Cardiac muscle cell (in vitro differentiated cells and primary cell): ENCODE measurements around the gene CCL21. TPM values are rescaled to one million over a fixed set of nuclear protein-coding genes. Genes with fewer than 3 reads are reported as not detected.

ENCODE experiments used
- DNase-seq, 2 donors: peaks; one replicate each; pipeline versions ENCODE4 v3.0.0 to v3.0.0-alpha.2; 2010 to 2017; ENCODE audit warnings: low read depth in 1 of 2, low spot score in 1 of 2
- H3K27ac ChIP-seq: fragments of 200-600 bp; sonication (generic); 2 replicates; pipeline ENCODE4 v1.5.1; 2016
- H3K27me3 ChIP-seq: fragments of 200-600 bp; sonication (generic); 2 replicates; pipeline ENCODE4 v1.6.0; 2016; ENCODE audit warnings: control low read depth
- H3K36me3 ChIP-seq: fragments of 200-600 bp; sonication (generic); 2 replicates; pipeline ENCODE4 v1.5.1; 2016; ENCODE audit warnings: control low read depth
- H3K4me1 ChIP-seq: fragments of 200-600 bp; sonication (generic); 2 replicates; pipeline ENCODE4 v1.8.1; 2017; ENCODE audit warnings: low read depth, mild to moderate bottlenecking, mixed run types
- H3K4me3 ChIP-seq: fragments of 200-600 bp; sonication (generic); 2 replicates; pipeline ENCODE4 v1.5.1; 2016; ENCODE audit warnings: mild to moderate bottlenecking
- H3K9me3 ChIP-seq: fragments of 200-600 bp; sonication (generic); 2 replicates; pipeline ENCODE4 v1.5.1; 2017; ENCODE audit warnings: low read depth, mild to moderate bottlenecking, control low read depth
- polyA plus RNA-seq: library from polyadenylated mRNA; unstranded; fragments of >200 nt; fragmentation: Nextera tagmentation; extraction: Ambion mirVana; gene quantifications from 2 replicates; pipeline ENCODE4 v1.2.1, GENCODE V29; 2016
- total RNA-seq: library from RNA; depleted of rRNA; stranded (reverse); fragments of >200 nt; gene quantifications from 2 replicates; pipeline ENCODE4 v1.2.3, GENCODE V29; 2016
- TF ChIP-seq, protein P1 (sequence below): IDR thresholded peaks from 2 replicates; pipeline ENCODE4 v1.5.1; 2012; ENCODE audit warnings: low read depth, mild to moderate bottlenecking, low read length

Gene CCL21
- total and polyA plus RNA-seq, 2 experiments from 2014 or later = 2.2 to 8.2 TPM

DNA sequence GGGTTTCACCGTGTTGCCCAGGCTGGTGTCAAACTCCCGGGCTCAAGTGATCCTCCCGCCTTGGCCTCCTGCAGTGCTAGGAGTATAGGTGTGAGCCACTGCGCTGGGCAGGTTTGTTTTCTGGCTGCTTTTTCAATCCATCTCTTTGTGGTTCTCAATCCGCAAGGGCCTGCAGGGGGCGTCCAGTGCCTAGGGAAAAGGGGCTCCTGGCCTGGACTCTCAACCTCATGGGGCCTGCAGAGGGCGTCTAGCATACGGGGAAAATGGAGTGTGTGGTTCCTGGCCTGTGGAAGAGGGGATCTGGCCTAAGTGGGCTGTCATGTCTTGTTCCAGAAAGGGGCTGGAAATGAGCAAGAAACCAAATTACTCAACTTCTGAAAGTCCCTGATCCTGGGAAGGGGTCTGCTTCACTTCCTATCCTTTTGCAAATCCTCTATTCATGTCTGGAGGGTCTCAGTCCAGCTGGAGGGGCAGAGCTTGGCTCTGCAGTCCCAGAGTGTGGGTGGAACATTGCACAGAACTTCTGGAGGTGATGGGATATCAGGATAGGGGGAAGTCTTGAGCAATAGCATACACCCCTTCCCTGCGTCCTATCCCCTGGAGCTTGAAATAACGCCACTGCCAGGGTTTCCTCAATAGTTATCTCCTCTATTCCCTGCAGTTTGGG, 34.8 kb downstream of the CCL21 start:
- Histone ChIP-seq H3K4me1 (no peaks in the 10 kb centered on the region), H3K36me3 (no peaks in the 10 kb centered on the region), H3K4me3 (no peak overlapping the region), H3K27me3 (no peaks in the 10 kb centered on the region), H3K9me3 (no peaks in the 10 kb centered on the region), H3K27ac (no peak overlapping the region)
- TF ChIP-seq, protein P1, sequence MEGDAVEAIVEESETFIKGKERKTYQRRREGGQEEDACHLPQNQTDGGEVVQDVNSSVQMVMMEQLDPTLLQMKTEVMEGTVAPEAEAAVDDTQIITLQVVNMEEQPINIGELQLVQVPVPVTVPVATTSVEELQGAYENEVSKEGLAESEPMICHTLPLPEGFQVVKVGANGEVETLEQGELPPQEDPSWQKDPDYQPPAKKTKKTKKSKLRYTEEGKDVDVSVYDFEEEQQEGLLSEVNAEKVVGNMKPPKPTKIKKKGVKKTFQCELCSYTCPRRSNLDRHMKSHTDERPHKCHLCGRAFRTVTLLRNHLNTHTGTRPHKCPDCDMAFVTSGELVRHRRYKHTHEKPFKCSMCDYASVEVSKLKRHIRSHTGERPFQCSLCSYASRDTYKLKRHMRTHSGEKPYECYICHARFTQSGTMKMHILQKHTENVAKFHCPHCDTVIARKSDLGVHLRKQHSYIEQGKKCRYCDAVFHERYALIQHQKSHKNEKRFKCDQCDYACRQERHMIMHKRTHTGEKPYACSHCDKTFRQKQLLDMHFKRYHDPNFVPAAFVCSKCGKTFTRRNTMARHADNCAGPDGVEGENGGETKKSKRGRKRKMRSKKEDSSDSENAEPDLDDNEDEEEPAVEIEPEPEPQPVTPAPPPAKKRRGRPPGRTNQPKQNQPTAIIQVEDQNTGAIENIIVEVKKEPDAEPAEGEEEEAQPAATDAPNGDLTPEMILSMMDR = peak; percentile 85
- DNase-seq = peak; percentile 85 to 92

DNA sequence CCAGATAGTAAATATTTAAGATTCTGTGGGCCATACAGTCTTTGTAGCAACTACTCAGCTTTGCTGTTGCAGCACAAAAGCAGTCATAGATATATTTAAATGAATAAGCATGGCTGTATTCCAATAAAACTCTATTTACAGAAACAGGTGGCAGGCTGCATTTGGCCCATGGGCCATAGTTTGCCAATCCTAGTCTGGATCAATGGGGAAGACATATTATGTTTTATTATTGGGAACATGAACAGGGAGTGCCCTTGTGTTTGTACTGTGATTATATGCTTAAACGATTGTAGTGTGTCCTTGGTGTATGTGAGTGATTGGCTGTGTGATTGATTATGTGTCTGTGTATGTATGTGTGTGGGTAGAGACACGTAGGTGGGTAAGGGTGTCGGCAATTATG, 35.5 kb downstream of the CCL21 start:
- no peaks in the 10 kb centered on the region for H3K36me3 ChIP-seq
- H3K27ac ChIP-seq = no peak overlapping the region
- no peak overlapping the region for H3K4me3 ChIP-seq
- TF ChIP-seq, protein P1 = no peak
- H3K27me3 ChIP-seq = no peaks in the 10 kb centered on the region
- H3K9me3 ChIP-seq = no peaks in the 10 kb centered on the region
- H3K4me1 ChIP-seq = no peaks in the 10 kb centered on the region
- DNase-seq = no peak

DNA sequence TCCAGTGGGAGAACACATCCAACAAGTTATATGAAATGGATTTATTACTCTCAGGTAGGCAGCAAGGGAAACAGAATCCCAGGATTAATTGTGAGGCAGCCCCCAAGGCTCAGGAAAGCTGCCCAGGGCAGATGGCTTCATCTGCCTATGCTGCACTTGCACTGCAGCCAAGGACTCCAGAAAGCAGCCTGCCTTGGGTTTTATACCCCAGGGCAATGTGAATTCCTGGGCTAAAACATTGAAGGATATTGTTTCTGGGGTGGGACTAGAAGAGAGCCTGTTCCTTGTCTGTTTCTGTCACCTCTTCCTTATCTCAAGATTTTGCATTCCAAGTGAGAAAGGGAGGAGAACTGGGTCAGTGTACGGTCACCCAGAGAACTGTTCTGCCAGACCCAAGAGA, 38.6 kb downstream of the CCL21 start:
- H3K27me3 ChIP-seq = no peaks in the 10 kb centered on the region
- TF ChIP-seq, protein P1 = no peak
- H3K4me3 ChIP-seq = no peak overlapping the region
- no peak overlapping the region for H3K27ac ChIP-seq
- no peak for DNase-seq
- no peaks in the 10 kb centered on the region for H3K9me3 ChIP-seq
- no peaks in the 10 kb centered on the region for H3K4me1 ChIP-seq
- H3K36me3 ChIP-seq = no peaks in the 10 kb centered on the region

DNA sequence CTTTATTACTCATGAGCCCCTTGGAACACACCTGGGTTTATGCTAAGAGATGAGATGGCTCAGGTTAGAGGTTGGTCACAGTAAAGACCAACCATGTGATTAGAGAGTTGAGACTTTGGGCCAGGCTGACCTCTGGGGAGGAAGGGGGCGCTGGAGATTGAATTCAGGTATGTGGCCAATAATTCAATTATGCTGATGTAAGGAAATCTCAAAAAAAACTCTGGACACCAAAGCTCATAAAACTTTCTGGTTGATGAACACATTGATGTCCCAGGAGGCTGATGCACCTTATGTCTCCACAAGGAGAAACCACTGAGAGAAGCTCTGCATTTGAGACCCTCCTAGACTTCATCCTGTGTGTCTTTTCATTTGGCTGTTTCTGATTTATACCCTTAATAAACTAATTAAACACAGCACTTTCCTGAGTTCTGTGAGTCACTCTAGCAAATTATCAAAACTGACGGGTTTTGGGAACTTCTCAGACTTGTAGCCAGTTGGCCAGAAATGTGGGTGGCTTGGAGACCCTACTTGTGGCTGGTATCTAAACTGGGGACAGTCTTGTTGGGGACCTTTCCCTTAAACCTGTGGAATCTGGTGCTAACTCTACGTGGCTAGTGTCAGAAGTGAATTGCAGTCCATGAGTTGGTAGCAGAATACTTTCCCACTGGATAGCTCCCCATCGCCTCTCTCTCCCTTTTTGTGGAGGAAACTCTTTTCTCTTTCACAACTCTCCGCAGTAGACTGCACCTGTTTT, 40.0 kb downstream of the CCL21 start:
- Histone ChIP-seq H3K36me3 (no peaks in the 10 kb centered on the region), H3K9me3 (no peaks in the 10 kb centered on the region), H3K27me3 (no peaks in the 10 kb centered on the region), H3K4me3 (no peak overlapping the region), H3K4me1 (no peaks in the 10 kb centered on the region), H3K27ac (no peak overlapping the region)
- DNase-seq = no peak
- TF ChIP-seq, protein P1 = no peak

DNA sequence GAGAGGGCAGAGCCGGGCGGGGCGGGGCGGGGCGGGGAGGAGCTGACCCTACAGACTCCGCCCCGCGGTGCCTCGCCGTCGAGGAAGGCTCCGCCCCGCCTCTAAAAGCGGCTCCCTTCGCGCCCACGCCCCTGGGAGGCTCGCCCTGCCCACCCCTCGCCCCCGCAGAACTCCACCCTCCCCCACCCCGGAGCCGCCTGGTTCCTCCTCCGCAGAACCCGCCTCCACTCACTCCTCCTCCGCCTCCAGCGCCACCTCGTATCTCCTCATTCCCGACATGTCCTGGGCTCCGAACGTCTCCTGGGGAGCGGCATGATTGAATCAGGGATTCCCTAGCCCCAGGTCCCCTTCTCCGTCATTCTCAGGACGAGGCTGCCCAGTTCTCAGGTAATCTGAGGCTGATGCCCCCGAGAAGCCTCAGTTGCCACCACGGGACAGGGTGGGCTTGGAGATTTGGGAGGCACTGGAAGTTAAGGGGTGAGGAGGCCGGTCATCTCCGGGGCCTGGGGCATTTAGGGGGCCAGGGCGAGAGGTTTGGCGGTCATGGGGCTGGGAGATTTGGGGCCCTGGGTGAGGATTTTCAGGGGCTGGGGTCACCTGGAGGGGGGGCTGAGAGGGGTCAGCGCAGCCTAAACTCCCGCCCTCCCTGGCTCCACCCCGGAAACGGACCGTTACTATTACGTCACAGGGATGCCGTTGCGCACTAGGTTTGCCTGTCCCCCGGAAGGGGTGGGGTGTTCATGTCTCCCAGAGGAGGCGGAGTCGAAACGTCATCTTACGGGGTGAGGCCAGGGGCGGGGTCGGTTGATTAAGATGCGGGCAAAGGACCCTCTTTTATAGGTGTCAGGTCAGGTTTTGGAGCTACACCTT, 44.3 kb downstream of the CCL21 start:
- peak overlapping the region; percentile 91 for H3K27ac ChIP-seq
- TF ChIP-seq, protein P1 = no peak

More for the DNA sequence above, 44.3 kb downstream of the CCL21 start:
- no peaks in the 10 kb centered on the region for H3K27me3 ChIP-seq
- H3K9me3 ChIP-seq = no peaks in the 10 kb centered on the region
- peaks cover 4% of the 10 kb centered on the region for H3K4me1 ChIP-seq
- peak overlapping the region; percentile 77 for H3K4me3 ChIP-seq
- DNase-seq = peak; percentile 97 to 98
- no peaks in the 10 kb centered on the region for H3K36me3 ChIP-seq
